Endodermal cell (in vitro differentiated cells): ENCODE data around the gene TP53BP1. TPM values are rescaled to one million over a fixed set of nuclear protein-coding genes. Genes with fewer than 3 reads are reported as not detected.

Experiments
- DNase-seq: peaks from one replicate; pipeline ENCODE4 v3.0.0-alpha.2; 2017
- H3K27ac ChIP-seq: 2 replicates; pipeline ENCODE4 v1.5.1; 2013; ENCODE audit warnings: mild to moderate bottlenecking, low read depth, low read length, moderate library complexity
- H3K27me3 ChIP-seq: 2 replicates; pipeline ENCODE4 v1.6.1; 2013; ENCODE audit warnings: mild to moderate bottlenecking, low read length, moderate library complexity; ENCODE audit not compliant: insufficient read depth, control insufficient read depth, poor library complexity, severe bottlenecking
- H3K36me3 ChIP-seq: 2 replicates; pipeline ENCODE4 v1.7.0; 2013; ENCODE audit warnings: mild to moderate bottlenecking, low read length, moderate library complexity; ENCODE audit not compliant: control insufficient read depth, insufficient read depth
- H3K4me1 ChIP-seq: one replicate; pipeline ENCODE4 v1.7.0; 2013; ENCODE audit warnings: low read length; ENCODE audit not compliant: control insufficient read depth, insufficient read depth
- H3K4me3 ChIP-seq: 2 replicates; pipeline ENCODE4 v1.5.1; 2013; ENCODE audit warnings: mild to moderate bottlenecking, low read length, moderate library complexity
- H3K9ac ChIP-seq: 2 replicates; pipeline ENCODE4 v1.6.1; 2013; ENCODE audit warnings: mild to moderate bottlenecking, low read length, moderate library complexity; ENCODE audit not compliant: poor library complexity, severe bottlenecking; ENCODE audit errors: extremely low read depth
- H3K9me3 ChIP-seq: 2 replicates; pipeline ENCODE4 v1.6.1; 2013; ENCODE audit warnings: mild to moderate bottlenecking, low read length, moderate library complexity; ENCODE audit not compliant: control insufficient read depth
- H3K27ac Mint-ChIP-seq: 2 replicates; pipeline ENCODE4 v1.8.0; 2020; ENCODE audit warnings: mixed read lengths
- H3K27me3 Mint-ChIP-seq: 2 replicates; pipeline ENCODE4 v1.8.0; 2021; ENCODE audit warnings: mild to moderate bottlenecking, mixed read lengths; ENCODE audit not compliant: insufficient read depth
- H3K36me3 Mint-ChIP-seq: 2 replicates; pipeline ENCODE4 v1.8.0; 2020; ENCODE audit warnings: low read depth, mixed read lengths
- H3K4me1 Mint-ChIP-seq: 2 replicates; pipeline ENCODE4 v1.8.0; 2020; ENCODE audit warnings: mixed read lengths
- H3K4me3 Mint-ChIP-seq: 2 replicates; pipeline ENCODE4 v1.8.0; 2020; ENCODE audit warnings: mild to moderate bottlenecking, moderate library complexity, mixed read lengths
- H3K9me3 Mint-ChIP-seq: 2 replicates; pipeline ENCODE4 v1.8.0; 2020; ENCODE audit warnings: mild to moderate bottlenecking, mixed read lengths
- WGBS, 2 experiments: methylation state at CpG; one replicate each; pipeline versions ENCODE4 v1.1.5 to v1.1.7; 2013; ENCODE audit warnings: missing lambda C conversion rate in 2 of 2, mixed read lengths in 1 of 2; ENCODE audit not compliant: insufficient coverage in 1 of 2, insufficient read length in 1 of 2; 5-methylcytosine and 5-hydroxymethylcytosine counted together
- total RNA-seq, 2 donors: library from RNA; stranded (reverse); fragmentation: NEBNext Ultra II Directional in 1 of 2; extraction: Animal tissue kit (Norgen Biotek cat#: 25700) in 1 of 2; gene quantifications; 2 replicates in 1 of 2; 3 replicates in 1 of 2; pipeline ENCODE4 v1.2.1, GENCODE V29; 2021
- TF ChIP-seq, protein P1 (sequence below): fragments of 200-600 bp; sonication (generic); conservative IDR thresholded peaks from 2 replicates; pipeline ENCODE4 v1.5.0; 2021; ENCODE audit warnings: antibody characterized with exemption, mild to moderate bottlenecking

The TP53BP1 gene
- total RNA-seq, 2 donors from 2014 or later = 85.4 to 114 TPM

DNA sequence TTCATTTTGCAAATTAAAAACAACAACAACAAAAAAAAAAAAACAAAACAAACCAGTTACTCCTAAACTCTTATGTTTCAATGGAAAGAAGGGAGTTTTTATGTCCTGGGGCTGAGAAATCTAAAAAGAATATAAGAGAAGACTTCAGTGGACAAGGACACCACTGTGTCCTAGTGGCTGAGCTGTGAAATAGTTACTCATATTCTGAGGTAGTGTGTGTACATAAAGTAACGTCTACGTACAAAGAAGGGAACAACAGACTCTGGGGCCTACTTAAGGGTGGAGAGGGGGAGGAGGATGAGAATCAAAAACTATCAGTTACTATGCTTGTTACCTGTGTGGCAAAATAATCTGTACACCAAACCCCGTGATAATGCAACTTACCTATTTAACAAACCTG is 6.0 kb upstream of the TP53BP1 start:
- WGBS, 2 experiments = 85% methylated on average over 3 of the region's 3 CpGs; no CpG with 5 or more reads in 1 of the 2 experiments
- H3K36me3 Mint-ChIP-seq = no peaks in the 10 kb centered on the region
- DNase-seq = no peak

DNA sequence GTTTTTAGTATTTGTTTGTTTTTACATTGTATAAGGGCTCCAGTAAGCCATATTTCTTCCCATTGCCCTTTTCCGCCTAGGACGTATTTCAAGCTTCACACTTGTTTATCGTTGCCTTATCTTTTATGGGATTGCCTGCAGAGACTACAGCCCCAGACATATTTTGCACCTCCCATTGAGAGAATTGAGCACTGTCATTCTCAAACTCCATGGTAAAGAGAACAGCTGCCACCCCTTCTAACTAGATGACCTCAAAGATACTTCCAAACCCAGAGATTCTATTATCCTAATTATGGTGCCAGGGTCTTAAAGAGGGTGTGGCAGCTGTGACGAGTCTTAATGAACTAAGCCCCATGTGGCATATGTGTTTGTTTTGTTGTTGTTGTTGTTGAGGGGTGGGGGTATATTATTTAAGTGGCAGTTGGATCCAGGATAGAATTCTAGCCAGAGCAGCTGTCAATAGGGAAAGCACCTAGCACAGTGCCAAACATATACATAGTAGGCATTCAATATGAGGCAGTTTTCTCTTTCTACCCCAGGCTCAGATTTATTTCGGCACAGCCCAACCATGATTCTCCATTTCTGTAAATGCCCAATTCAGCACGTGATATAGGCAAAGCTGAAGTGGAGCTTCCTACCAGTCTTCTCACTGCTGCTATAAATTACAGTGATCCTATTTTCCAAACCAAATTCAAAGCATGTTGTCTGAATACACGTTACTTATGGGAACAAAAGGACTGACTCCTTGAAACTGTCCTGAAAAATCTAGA is 932 bp upstream of the TP53BP1 start:
- Mint-ChIP-seq H3K36me3 (peaks cover 26% of the 10 kb centered on the region), H3K4me1 (peaks cover 26% of the 10 kb centered on the region), H3K9me3 (no peaks in the 10 kb centered on the region), H3K4me3 (peak overlapping the region; percentile 98), H3K27ac (peak overlapping the region; percentile 100), H3K27me3 (peaks cover 2% of the 10 kb centered on the region)
- Histone ChIP-seq H3K4me3 (peak overlapping the region; percentile 90), H3K9me3 (no peaks in the 10 kb centered on the region), H3K36me3 (peaks cover 22% of the 10 kb centered on the region), H3K4me1 (no peaks in the 10 kb centered on the region), H3K27me3 (no peaks in the 10 kb centered on the region), H3K27ac (peak overlapping the region; percentile 83), H3K9ac (peak overlapping the region; percentile 96)
- TF ChIP-seq, protein P1, sequence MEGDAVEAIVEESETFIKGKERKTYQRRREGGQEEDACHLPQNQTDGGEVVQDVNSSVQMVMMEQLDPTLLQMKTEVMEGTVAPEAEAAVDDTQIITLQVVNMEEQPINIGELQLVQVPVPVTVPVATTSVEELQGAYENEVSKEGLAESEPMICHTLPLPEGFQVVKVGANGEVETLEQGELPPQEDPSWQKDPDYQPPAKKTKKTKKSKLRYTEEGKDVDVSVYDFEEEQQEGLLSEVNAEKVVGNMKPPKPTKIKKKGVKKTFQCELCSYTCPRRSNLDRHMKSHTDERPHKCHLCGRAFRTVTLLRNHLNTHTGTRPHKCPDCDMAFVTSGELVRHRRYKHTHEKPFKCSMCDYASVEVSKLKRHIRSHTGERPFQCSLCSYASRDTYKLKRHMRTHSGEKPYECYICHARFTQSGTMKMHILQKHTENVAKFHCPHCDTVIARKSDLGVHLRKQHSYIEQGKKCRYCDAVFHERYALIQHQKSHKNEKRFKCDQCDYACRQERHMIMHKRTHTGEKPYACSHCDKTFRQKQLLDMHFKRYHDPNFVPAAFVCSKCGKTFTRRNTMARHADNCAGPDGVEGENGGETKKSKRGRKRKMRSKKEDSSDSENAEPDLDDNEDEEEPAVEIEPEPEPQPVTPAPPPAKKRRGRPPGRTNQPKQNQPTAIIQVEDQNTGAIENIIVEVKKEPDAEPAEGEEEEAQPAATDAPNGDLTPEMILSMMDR = no peak
- DNase-seq = no peak
- WGBS, 2 experiments = 80 to 90% methylated on average over 5 to 7 of the region's 7 CpGs

More for the DNA sequence above, 6.0 kb upstream of the TP53BP1 start:
- TF ChIP-seq, protein P1 = no peak
- H3K27me3 Mint-ChIP-seq = peaks cover 2% of the 10 kb centered on the region
- no peak overlapping the region for H3K27ac Mint-ChIP-seq
- H3K27ac ChIP-seq = no peak overlapping the region
- H3K4me1 ChIP-seq = no peaks in the 10 kb centered on the region
- no peaks in the 10 kb centered on the region for H3K36me3 ChIP-seq
- H3K4me3 ChIP-seq = no peak overlapping the region
- peaks cover 7% of the 10 kb centered on the region for H3K4me1 Mint-ChIP-seq
- H3K9ac ChIP-seq = no peak overlapping the region
- H3K9me3 ChIP-seq = no peaks in the 10 kb centered on the region
- no peaks in the 10 kb centered on the region for H3K27me3 ChIP-seq
- no peak overlapping the region for H3K4me3 Mint-ChIP-seq
- H3K9me3 Mint-ChIP-seq = no peaks in the 10 kb centered on the region

DNA sequence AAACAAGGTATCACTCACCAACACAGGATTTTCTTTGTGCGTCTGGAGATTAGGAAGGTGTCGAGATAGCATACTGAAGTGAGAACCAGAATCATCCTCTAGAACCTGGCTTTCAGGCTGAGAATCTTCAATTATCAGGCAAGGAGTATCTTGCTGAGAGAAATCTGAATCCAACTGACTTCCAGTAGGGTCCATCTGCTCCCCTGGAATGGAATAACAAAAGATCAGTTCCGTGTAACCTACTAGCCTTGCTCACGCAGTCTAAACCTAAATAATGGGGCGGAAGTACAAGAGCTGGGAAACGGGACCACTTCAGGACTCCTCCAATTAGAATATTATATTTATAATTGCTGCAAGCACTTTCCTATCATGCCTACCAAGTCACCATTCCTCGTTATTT is 690 bp downstream of the TP53BP1 start:
- peak; percentile 69 for DNase-seq
- Histone ChIP-seq H3K27ac (peak overlapping the region; percentile 97), H3K9me3 (no peaks in the 10 kb centered on the region), H3K9ac (peak overlapping the region; percentile 96), H3K36me3 (peaks cover 38% of the 10 kb centered on the region), H3K4me1 (no peaks in the 10 kb centered on the region), H3K27me3 (no peaks in the 10 kb centered on the region), H3K4me3 (peak overlapping the region; percentile 90)
- Mint-ChIP-seq H3K27me3 (peaks cover under 1% of the 10 kb centered on the region), H3K27ac (peak overlapping the region; percentile 100), H3K4me1 (peaks cover 26% of the 10 kb centered on the region), H3K36me3 (peaks cover 43% of the 10 kb centered on the region), H3K9me3 (no peaks in the 10 kb centered on the region), H3K4me3 (peak overlapping the region; percentile 98)
- WGBS, 2 experiments = 0 to 26% methylated on average over 2 to 7 of the region's 7 CpGs
- TF ChIP-seq, protein P1 = no peak
